NCI-H2171 (cell line): ENCODE results near the gene EPS8L2.
"Not testable (repeated sequence)": the region's sequence is repeated elsewhere in the genome, so short reads cannot be mapped to it uniquely, and the experiment has no call there.

Source experiments
- DNase-seq: peaks from one replicate; lab custom pipeline; 2025; lab: John Stamatoyannopoulos, UW

EPS8L2 gene

GRCh38 chr11:690244-690643, 15.8 kb upstream of the EPS8L2 start:
- not testable (repeated sequence) for DNase-seq

- DNase-seq: no peak
These were observed 15.0 kb upstream of the EPS8L2 start for GRCh38 chr11:690738-691633.

- no peak for DNase-seq
These were observed 14.1 kb upstream of the EPS8L2 start for GRCh38 chr11:691710-692590.

- no peak for DNase-seq
These were observed 13.1 kb upstream of the EPS8L2 start for GRCh38 chr11:692824-693414.

- DNase-seq: no peak
These were observed 12.6 kb upstream of the EPS8L2 start for GRCh38 chr11:693415-693831.

GRCh38 chr11:693887-694562, 12.0 kb upstream of the EPS8L2 start:
- no peak for DNase-seq

- DNase-seq: peak; percentile 71
These were observed 11.3 kb upstream of the EPS8L2 start, which contains the start of gene DEAF1 for GRCh38 chr11:694563-695287. TSS of gene DEAF1 (minus strand) at chr11:695222. CDS start at chr11:695047, 175 bp downstream.

- DNase-seq: no peak
These were observed 10.8 kb upstream of the EPS8L2 start for GRCh38 chr11:695288-695537.

GRCh38 chr11:695538-696248, 10.3 kb upstream of the EPS8L2 start, which contains the start of gene TMEM80:
TSS of gene TMEM80 (plus strand) at chr11:695816. CDS start at chr11:695828, 12 bp downstream.
- peak; percentile 83 for DNase-seq

GRCh38 chr11:696955-697491, 9.0 kb upstream of the EPS8L2 start:
- DNase-seq: no peak

GRCh38 chr11:697811-698311, 8.2 kb upstream of the EPS8L2 start:
- no peak for DNase-seq

GRCh38 chr11:698493-699115, 7.4 kb upstream of the EPS8L2 start:
- DNase-seq: no peak

- no peak for DNase-seq
These were observed 6.9 kb upstream of the EPS8L2 start for GRCh38 chr11:699116-699508.

GRCh38 chr11:699753-700152, 6.3 kb upstream of the EPS8L2 start:
- DNase-seq: no peak

- DNase-seq: no peak
These were observed 4.1 kb upstream of the EPS8L2 start for GRCh38 chr11:701741-702461.

- no peak for DNase-seq
These were observed 3.3 kb upstream of the EPS8L2 start for GRCh38 chr11:702462-703461.

- DNase-seq: no peak
These were observed 2.5 kb upstream of the EPS8L2 start for GRCh38 chr11:703506-703905.

GRCh38 chr11:704228-704674, 1.8 kb upstream of the EPS8L2 start:
- DNase-seq: no peak
